Endodermal cell (in vitro differentiated cells): ENCODE measurements around the gene EP300. TPM values are rescaled to one million over a fixed set of nuclear protein-coding genes. Genes with fewer than 3 reads are reported as not detected.
"Not testable (repeated sequence)": the region's sequence is repeated elsewhere in the genome, so short reads cannot be mapped to it uniquely, and the experiment has no call there.

Experiments
- DNase-seq: peaks from one replicate; pipeline ENCODE4 v3.0.0-alpha.2; 2017
- H3K27ac ChIP-seq: 2 replicates; pipeline ENCODE4 v1.5.1; 2013; ENCODE audit warnings: mild to moderate bottlenecking, low read depth, low read length, moderate library complexity
- H3K27me3 ChIP-seq: 2 replicates; pipeline ENCODE4 v1.6.1; 2013; ENCODE audit warnings: mild to moderate bottlenecking, low read length, moderate library complexity; ENCODE audit not compliant: insufficient read depth, control insufficient read depth, poor library complexity, severe bottlenecking
- H3K36me3 ChIP-seq: 2 replicates; pipeline ENCODE4 v1.7.0; 2013; ENCODE audit warnings: mild to moderate bottlenecking, low read length, moderate library complexity; ENCODE audit not compliant: control insufficient read depth, insufficient read depth
- H3K4me1 ChIP-seq: one replicate; pipeline ENCODE4 v1.7.0; 2013; ENCODE audit warnings: low read length; ENCODE audit not compliant: control insufficient read depth, insufficient read depth
- H3K4me3 ChIP-seq: 2 replicates; pipeline ENCODE4 v1.5.1; 2013; ENCODE audit warnings: mild to moderate bottlenecking, low read length, moderate library complexity
- H3K9ac ChIP-seq: 2 replicates; pipeline ENCODE4 v1.6.1; 2013; ENCODE audit warnings: mild to moderate bottlenecking, low read length, moderate library complexity; ENCODE audit not compliant: poor library complexity, severe bottlenecking; ENCODE audit errors: extremely low read depth
- H3K9me3 ChIP-seq: 2 replicates; pipeline ENCODE4 v1.6.1; 2013; ENCODE audit warnings: mild to moderate bottlenecking, low read length, moderate library complexity; ENCODE audit not compliant: control insufficient read depth
- H3K27ac Mint-ChIP-seq: 2 replicates; pipeline ENCODE4 v1.8.0; 2020; ENCODE audit warnings: mixed read lengths
- H3K27me3 Mint-ChIP-seq: 2 replicates; pipeline ENCODE4 v1.8.0; 2021; ENCODE audit warnings: mild to moderate bottlenecking, mixed read lengths; ENCODE audit not compliant: insufficient read depth
- H3K36me3 Mint-ChIP-seq: 2 replicates; pipeline ENCODE4 v1.8.0; 2020; ENCODE audit warnings: low read depth, mixed read lengths
- H3K4me1 Mint-ChIP-seq: 2 replicates; pipeline ENCODE4 v1.8.0; 2020; ENCODE audit warnings: mixed read lengths
- H3K4me3 Mint-ChIP-seq: 2 replicates; pipeline ENCODE4 v1.8.0; 2020; ENCODE audit warnings: mild to moderate bottlenecking, moderate library complexity, mixed read lengths
- H3K9me3 Mint-ChIP-seq: 2 replicates; pipeline ENCODE4 v1.8.0; 2020; ENCODE audit warnings: mild to moderate bottlenecking, mixed read lengths
- CTCF ChIP-seq: fragments of 200-600 bp; sonication (generic); conservative IDR thresholded peaks from 2 replicates; pipeline ENCODE4 v1.5.0; 2021; ENCODE audit warnings: antibody characterized with exemption, mild to moderate bottlenecking
- WGBS, 2 experiments: methylation state at CpG; one replicate each; pipeline versions ENCODE4 v1.1.5 to v1.1.7; 2013; ENCODE audit warnings: missing lambda C conversion rate in 2 of 2, mixed read lengths in 1 of 2; ENCODE audit not compliant: insufficient coverage in 1 of 2, insufficient read length in 1 of 2; 5-methylcytosine and 5-hydroxymethylcytosine counted together
- total RNA-seq, 2 donors: library from RNA; stranded (reverse); fragmentation: NEBNext Ultra II Directional in 1 of 2; extraction: Animal tissue kit (Norgen Biotek cat#: 25700) in 1 of 2; gene quantifications; 2 replicates in 1 of 2; 3 replicates in 1 of 2; pipeline ENCODE4 v1.2.1, GENCODE V29; 2021

The EP300 gene
- total RNA-seq, 2 donors from 2014 or later = 95.5 to 130 TPM

- H3K27me3 ChIP-seq = no peaks in the 10 kb centered on the region
- peak; percentile 82 for DNase-seq
- H3K36me3 ChIP-seq = no peaks in the 10 kb centered on the region
- H3K4me3 Mint-ChIP-seq = no peak overlapping the region
- no peaks in the 10 kb centered on the region for H3K36me3 Mint-ChIP-seq
- H3K9ac ChIP-seq = no peak overlapping the region
- no peak overlapping the region for H3K27ac ChIP-seq
- H3K9me3 Mint-ChIP-seq = peaks cover 2% of the 10 kb centered on the region
- 56 to 63% methylated on average over 4 to 6 of the region's 6 CpGs for WGBS, 2 experiments
- H3K27me3 Mint-ChIP-seq = no peaks in the 10 kb centered on the region
- peaks cover 12% of the 10 kb centered on the region for H3K4me1 Mint-ChIP-seq
- no peak overlapping the region for H3K4me3 ChIP-seq
- H3K4me1 ChIP-seq = no peaks in the 10 kb centered on the region
- H3K27ac Mint-ChIP-seq = peak overlapping the region; percentile 18
- no peaks in the 10 kb centered on the region for H3K9me3 ChIP-seq
- TF ChIP-seq CTCF = no peak
Measured at GRCh38 chr22:41062146-41062545, 30.2 kb upstream of the EP300 start.

GRCh38 chr22:41064326-41064725 lies 28.1 kb upstream of the EP300 start:
- not testable (repeated sequence) for H3K27ac Mint-ChIP-seq, H3K27me3 Mint-ChIP-seq
- WGBS, 2 experiments = 92% methylated on average over 2 to 14 of the region's 15 CpGs

GRCh38 chr22:41066341-41066740 lies 26.1 kb upstream of the EP300 start:
- H3K4me3 ChIP-seq, H3K9ac ChIP-seq, H3K9me3 Mint-ChIP-seq, H3K36me3 ChIP-seq, H3K27me3 ChIP-seq, H3K27ac ChIP-seq, DNase-seq, H3K9me3 ChIP-seq, H3K27me3 Mint-ChIP-seq, H3K36me3 Mint-ChIP-seq, H3K4me1 ChIP-seq, H3K27ac Mint-ChIP-seq, H3K4me3 Mint-ChIP-seq: not testable (repeated sequence)
- H3K4me1 Mint-ChIP-seq = peaks cover 12% of the 10 kb centered on the region
- WGBS, 2 experiments = 93 to 95% methylated on average over 7 to 8 of the region's 8 CpGs

More at GRCh38 chr22:41064326-41064725, 28.1 kb upstream of the EP300 start:
- H3K4me3 Mint-ChIP-seq, H3K27ac ChIP-seq, H3K9ac ChIP-seq, H3K4me3 ChIP-seq, H3K4me1 ChIP-seq, H3K27me3 ChIP-seq, H3K36me3 Mint-ChIP-seq, DNase-seq, H3K9me3 ChIP-seq, H3K9me3 Mint-ChIP-seq, H3K36me3 ChIP-seq: not testable (repeated sequence)
- H3K4me1 Mint-ChIP-seq = peaks cover 12% of the 10 kb centered on the region

- H3K27ac ChIP-seq, H3K4me1 Mint-ChIP-seq, H3K9me3 ChIP-seq, H3K27me3 ChIP-seq, H3K36me3 ChIP-seq, H3K4me1 ChIP-seq, H3K27ac Mint-ChIP-seq, H3K9me3 Mint-ChIP-seq, H3K4me3 Mint-ChIP-seq, H3K27me3 Mint-ChIP-seq, DNase-seq, H3K36me3 Mint-ChIP-seq, H3K9ac ChIP-seq, H3K4me3 ChIP-seq: not testable (repeated sequence)
- WGBS, 2 experiments = 94% methylated on average over 7 to 10 of the region's 10 CpGs
Measured at GRCh38 chr22:41067968-41068367, 24.4 kb upstream of the EP300 start.
